Neural cell (in vitro differentiated cells): ENCODE results near the gene LPIN1. TPM values are rescaled to one million over a fixed set of nuclear protein-coding genes. Genes with fewer than 3 reads are reported as not detected.

Experiments used
- H2AFZ ChIP-seq: fragments of 200-600, 300-800 bp; sonication (generic), shearing (Covaris generic); 2 replicates; pipeline ENCODE4 v1.6.0; 2014; ENCODE audit warnings: low read depth, mild to moderate bottlenecking, antibody characterized with exemption, low read length, moderate library complexity
- H3F3A ChIP-seq: fragments of 200-600 bp; shearing (Covaris generic); 2 replicates; pipeline ENCODE4 v1.6.1; 2016; ENCODE audit warnings: mild to moderate bottlenecking, moderate library complexity, mixed read lengths, antibody characterized with exemption, low read length; ENCODE audit not compliant: insufficient read depth, poor library complexity, severe bottlenecking
- H3K27ac ChIP-seq: fragments of 200-600, 300-800 bp; sonication (generic), shearing (Covaris generic); 2 replicates; pipeline ENCODE4 v1.5.1; 2014; ENCODE audit warnings: mild to moderate bottlenecking, low read length, moderate library complexity
- H3K27me3 ChIP-seq: fragments of 300-800, 200-600 bp; sonication (generic), shearing (Covaris generic); 2 replicates; pipeline ENCODE4 v1.6.0; 2014; ENCODE audit warnings: mild to moderate bottlenecking, low read depth, low read length, moderate library complexity; ENCODE audit not compliant: insufficient read depth
- H3K36me3 ChIP-seq: fragments of 300-800, 200-600 bp; sonication (generic), shearing (Covaris generic); 2 replicates; pipeline ENCODE4 v1.5.1; 2014; ENCODE audit warnings: mild to moderate bottlenecking, antibody characterized with exemption, low read length, moderate library complexity; ENCODE audit not compliant: insufficient read depth
- H3K4me2 ChIP-seq: fragments of 300-800, 200-600 bp; sonication (generic), shearing (Covaris generic); 2 replicates; pipeline ENCODE4 v1.6.0; 2014; ENCODE audit warnings: mild to moderate bottlenecking, low read length
- H3K4me3 ChIP-seq: fragments of 300-800, 200-600 bp; sonication (generic), shearing (Covaris generic); 2 replicates; pipeline ENCODE4 v1.5.1; 2014; ENCODE audit warnings: mild to moderate bottlenecking, low read length, moderate library complexity
- H3K79me2 ChIP-seq: fragments of 200-600 bp; shearing (Covaris generic); replicated peaks from 2 replicates; pipeline ENCODE4 v1.6.0; 2014; ENCODE audit warnings: mild to moderate bottlenecking, low read length, moderate library complexity; ENCODE audit not compliant: insufficient read depth
- H3K9ac ChIP-seq: fragments of 300-800, 200-600 bp; sonication (generic), shearing (Covaris generic); 2 replicates; pipeline ENCODE4 v1.6.1; 2016; ENCODE audit warnings: mild to moderate bottlenecking, low read length, mixed read lengths
- H3K9me2 ChIP-seq: fragments of 200-600 bp; shearing (Covaris generic); 2 replicates; pipeline ENCODE4 v1.6.1; 2016; ENCODE audit warnings: mild to moderate bottlenecking, low read length, mixed read lengths; ENCODE audit not compliant: insufficient read depth
- H3K9me3 ChIP-seq: fragments of 200-600, 300-800 bp; sonication (generic), shearing (Covaris generic); 2 replicates; pipeline ENCODE4 v1.6.1; 2016; ENCODE audit warnings: mild to moderate bottlenecking, mixed run types, low read length, moderate library complexity, mixed read lengths
- H4K20me1 ChIP-seq: fragments of 200-600 bp; shearing (Covaris generic); 2 replicates; pipeline ENCODE4 v1.6.1; 2016; ENCODE audit warnings: mild to moderate bottlenecking, mixed run types; ENCODE audit not compliant: insufficient read depth
- CTCF ChIP-seq: fragments of 450-650 bp; IDR thresholded peaks from 2 replicates; pipeline ENCODE4 v1.5.1; 2014; ENCODE audit warnings: antibody characterized with exemption, mild to moderate bottlenecking, moderate library complexity; ENCODE audit not compliant: poor library complexity, severe bottlenecking
- EP300 ChIP-seq: fragments of 450-650 bp; conservative IDR thresholded peaks from 2 replicates; pipeline ENCODE4 v1.6.1; 2014; ENCODE audit warnings: antibody characterized with exemption, mild to moderate bottlenecking, moderate library complexity; ENCODE audit not compliant: poor library complexity, severe bottlenecking
- EZH2 ChIP-seq: fragments of 200-600, 300-800 bp; shearing (Covaris generic), sonication (generic); IDR thresholded peaks from 2 replicates; pipeline ENCODE4 v1.6.1; 2014; ENCODE audit warnings: antibody characterized with exemption, low read length, borderline replicate concordance, mild to moderate bottlenecking; ENCODE audit not compliant: insufficient read depth, poor library complexity, severe bottlenecking
- MXI1 ChIP-seq: fragments of 450-650 bp; conservative IDR thresholded peaks from 2 replicates; pipeline ENCODE4 v1.6.1; 2014; ENCODE audit warnings: antibody characterized with exemption, mild to moderate bottlenecking; ENCODE audit not compliant: poor library complexity, severe bottlenecking
- POLR2AphosphoS5 ChIP-seq: IDR thresholded peaks from 2 replicates; pipeline ENCODE4 v1.6.1; 2012
- RAD21 ChIP-seq: fragments of 450-650 bp; conservative IDR thresholded peaks from 2 replicates; pipeline ENCODE4 v1.6.1; 2014; ENCODE audit warnings: antibody characterized with exemption, mild to moderate bottlenecking, moderate library complexity
- SMC3 ChIP-seq: fragments of 450-650 bp; conservative IDR thresholded peaks from 2 replicates; pipeline ENCODE4 v1.6.1; 2014; ENCODE audit warnings: antibody characterized with exemption, mild to moderate bottlenecking, moderate library complexity; ENCODE audit not compliant: poor library complexity
- TAF1 ChIP-seq: IDR thresholded peaks from 2 replicates; pipeline ENCODE4 v1.6.1; 2012; ENCODE audit warnings: low read depth
- polyA plus RNA-seq: library from polyadenylated mRNA; depleted of rRNA; stranded (reverse); fragments of >200 nt; gene quantifications from 2 replicates; pipeline ENCODE4 v1.2.3, GENCODE V29; 2014
- TF ChIP-seq, protein P1 (sequence below): IDR thresholded peaks from 2 replicates; pipeline ENCODE4 v1.6.1; 2012; ENCODE audit warnings: borderline replicate concordance

LPIN1 gene
- polyA plus RNA-seq, 1 donor from 2014 or later: 47.5 TPM

DNA sequence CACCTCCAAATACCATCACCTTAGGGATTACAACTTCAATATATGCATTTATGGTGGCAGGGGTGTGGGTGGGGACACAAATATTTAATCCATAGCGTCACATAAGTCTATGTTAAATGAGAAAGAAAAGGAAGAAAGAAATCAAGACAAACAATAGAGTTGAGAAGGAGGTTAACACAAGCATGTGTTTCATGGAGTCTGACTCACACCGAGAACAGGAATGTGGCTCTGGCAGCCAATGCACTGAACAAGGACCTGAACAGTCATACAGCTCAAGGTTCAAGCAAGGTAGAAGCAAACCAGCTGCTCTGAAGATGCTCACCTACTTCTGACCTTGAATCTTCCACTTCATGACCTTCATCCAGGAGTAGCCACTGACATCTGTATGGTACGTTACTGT lies 36.2 kb upstream of the LPIN1 start:
- Histone ChIP-seq H3K27ac (no peak overlapping the region), H3K36me3 (no peaks in the 10 kb centered on the region), H2AFZ (no peak overlapping the region), H3K9ac (no peak overlapping the region), H4K20me1 (no peaks in the 10 kb centered on the region), H3K4me3 (no peak overlapping the region), H3F3A (no peaks in the 10 kb centered on the region), H3K9me2 (no peaks in the 10 kb centered on the region), H3K9me3 (no peaks in the 10 kb centered on the region), H3K79me2 (no peaks in the 10 kb centered on the region), H3K27me3 (no peaks in the 10 kb centered on the region), H3K4me2 (no peak overlapping the region)
- TF ChIP-seq, protein P1, sequence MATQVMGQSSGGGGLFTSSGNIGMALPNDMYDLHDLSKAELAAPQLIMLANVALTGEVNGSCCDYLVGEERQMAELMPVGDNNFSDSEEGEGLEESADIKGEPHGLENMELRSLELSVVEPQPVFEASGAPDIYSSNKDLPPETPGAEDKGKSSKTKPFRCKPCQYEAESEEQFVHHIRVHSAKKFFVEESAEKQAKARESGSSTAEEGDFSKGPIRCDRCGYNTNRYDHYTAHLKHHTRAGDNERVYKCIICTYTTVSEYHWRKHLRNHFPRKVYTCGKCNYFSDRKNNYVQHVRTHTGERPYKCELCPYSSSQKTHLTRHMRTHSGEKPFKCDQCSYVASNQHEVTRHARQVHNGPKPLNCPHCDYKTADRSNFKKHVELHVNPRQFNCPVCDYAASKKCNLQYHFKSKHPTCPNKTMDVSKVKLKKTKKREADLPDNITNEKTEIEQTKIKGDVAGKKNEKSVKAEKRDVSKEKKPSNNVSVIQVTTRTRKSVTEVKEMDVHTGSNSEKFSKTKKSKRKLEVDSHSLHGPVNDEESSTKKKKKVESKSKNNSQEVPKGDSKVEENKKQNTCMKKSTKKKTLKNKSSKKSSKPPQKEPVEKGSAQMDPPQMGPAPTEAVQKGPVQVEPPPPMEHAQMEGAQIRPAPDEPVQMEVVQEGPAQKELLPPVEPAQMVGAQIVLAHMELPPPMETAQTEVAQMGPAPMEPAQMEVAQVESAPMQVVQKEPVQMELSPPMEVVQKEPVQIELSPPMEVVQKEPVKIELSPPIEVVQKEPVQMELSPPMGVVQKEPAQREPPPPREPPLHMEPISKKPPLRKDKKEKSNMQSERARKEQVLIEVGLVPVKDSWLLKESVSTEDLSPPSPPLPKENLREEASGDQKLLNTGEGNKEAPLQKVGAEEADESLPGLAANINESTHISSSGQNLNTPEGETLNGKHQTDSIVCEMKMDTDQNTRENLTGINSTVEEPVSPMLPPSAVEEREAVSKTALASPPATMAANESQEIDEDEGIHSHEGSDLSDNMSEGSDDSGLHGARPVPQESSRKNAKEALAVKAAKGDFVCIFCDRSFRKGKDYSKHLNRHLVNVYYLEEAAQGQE: no peak
- no peak for TF ChIP-seq POLR2AphosphoS5
- TF ChIP-seq EP300: no peak
- TF ChIP-seq SMC3: no peak
- TF ChIP-seq CTCF: no peak
- TF ChIP-seq TAF1: no peak
- no peak for TF ChIP-seq EZH2
- TF ChIP-seq MXI1: no peak
- no peak for TF ChIP-seq RAD21

- Histone ChIP-seq H3K36me3 (no peaks in the 10 kb centered on the region), H3F3A (no peaks in the 10 kb centered on the region), H3K9ac (no peak overlapping the region), H3K27ac (no peak overlapping the region), H3K27me3 (no peaks in the 10 kb centered on the region), H2AFZ (no peak overlapping the region), H3K79me2 (no peaks in the 10 kb centered on the region), H3K9me3 (no peaks in the 10 kb centered on the region), H4K20me1 (no peaks in the 10 kb centered on the region), H3K4me3 (no peak overlapping the region), H3K4me2 (no peak overlapping the region), H3K9me2 (no peaks in the 10 kb centered on the region)
- TF ChIP-seq EP300: no peak
Measured at GRCh38 chr2:11710632-11711353, 35.6 kb upstream of the LPIN1 start.

DNA sequence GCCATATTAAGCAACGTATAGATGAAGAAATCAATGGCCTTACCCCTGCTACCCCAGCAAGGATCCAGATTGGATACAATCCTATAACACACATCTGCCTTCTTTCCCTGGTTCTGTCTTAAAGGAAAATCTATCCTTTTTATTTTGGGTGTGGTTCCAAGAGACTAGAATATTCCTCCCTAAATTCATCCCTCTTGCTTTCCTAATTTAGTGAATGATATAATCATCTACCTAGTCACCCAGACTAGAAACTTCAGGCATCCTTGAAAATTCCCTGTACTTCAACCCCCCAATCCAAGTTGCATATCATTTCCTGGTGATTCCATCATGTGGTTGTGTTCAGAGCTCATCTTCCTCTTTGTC lies 35.1 kb upstream of the LPIN1 start:
- H3K79me2 ChIP-seq: no peaks in the 10 kb centered on the region
- no peaks in the 10 kb centered on the region for H3K9me2 ChIP-seq
- no peaks in the 10 kb centered on the region for H3F3A ChIP-seq
- H4K20me1 ChIP-seq: no peaks in the 10 kb centered on the region
- no peaks in the 10 kb centered on the region for H3K36me3 ChIP-seq
- H3K9me3 ChIP-seq: no peaks in the 10 kb centered on the region
- H3K4me2 ChIP-seq: no peak overlapping the region
- no peak overlapping the region for H3K27ac ChIP-seq
- no peak overlapping the region for H2AFZ ChIP-seq
- no peak overlapping the region for H3K9ac ChIP-seq
- H3K4me3 ChIP-seq: no peak overlapping the region
- TF ChIP-seq POLR2AphosphoS5 (no peak), CTCF (no peak), EZH2 (no peak), RAD21 (no peak), EP300 (no peak), SMC3 (no peak), MXI1 (no peak), TAF1 (no peak)
- TF ChIP-seq, protein P1: no peak
- no peaks in the 10 kb centered on the region for H3K27me3 ChIP-seq
